ENCODE measurements around the gene NEK11. TPM values are rescaled to one million over a fixed set of nuclear protein-coding genes. Genes with fewer than 3 reads are reported as not detected.

The NEK11 gene
- total RNA-seq, 1 experiment from 2014 or later = 9.5 TPM

- Histone ChIP-seq H3K27ac (ENCODE audit: low read length) (no peak overlapping the region), H3K4me1 (ENCODE audit: control insufficient read depth, insufficient read depth, low read length) (no peaks in the 10 kb centered on the region), H3K9me3 (ENCODE audit: control insufficient read depth, insufficient read depth, low read depth, low read length) (no peaks in the 10 kb centered on the region), H3K36me3 (ENCODE audit: control insufficient read depth, insufficient read depth, low read length) (no peaks in the 10 kb centered on the region), H3K4me3 (ENCODE audit: low read depth in 2 of 2, low read length in 2 of 2) (no peak overlapping the region), H3K27me3 (ENCODE audit: control insufficient read depth, insufficient read depth, low read length) (no peaks in the 10 kb centered on the region)
- intact Hi-C loops (cut with micrococcal nuclease; ENCODE audit: unreplicated experiment) (no loop called here), in situ Hi-C loops (cut with HindIII; ENCODE audit: low pct_unique_long_range_greater_than_20kb, low sequenced_read_pairs) (no loop called here)
- no peak for DNase-seq (ENCODE audit: low read depth, low spot score)
- no peak for ATAC-seq
- BruUV-seq (replicated peaks) = no TSS peak
- POLR2A ChIA-PET = no interaction called here
- CTCF ChIA-PET = no interaction called here
- TF ChIP-seq REST (IDR thresholded peaks at IDR 0.05; ENCODE audit: insufficient read depth in 1 of 2, low read depth in 2 of 2, low read length in 1 of 2) = no peak
- no peak for TF ChIP-seq TCF7L2 (IDR thresholded peaks at IDR 0.05; ENCODE audit: low read depth, low read length)
- no peak for TF ChIP-seq CTCF (IDR thresholded peaks at IDR 0.05)
- TF ChIP-seq POLR2AphosphoS5 (IDR thresholded peaks at IDR 0.05; ENCODE audit: low read depth, low read length) = no peak
- TF ChIP-seq SIN3A (IDR thresholded peaks at IDR 0.05; ENCODE audit: borderline replicate concordance, insufficient read depth, low read depth, low read length) = no peak
Measured at GRCh38 chr3:131072099-131072559, 45.5 kb downstream of the NEK11 start.

GRCh38 chr3:131072845-131073244 lies 46.2 kb downstream of the NEK11 start:
- POLR2A ChIA-PET = no interaction called here
- in situ Hi-C loops (cut with HindIII; ENCODE audit: low pct_unique_long_range_greater_than_20kb, low sequenced_read_pairs) = no loop called here

More at GRCh38 chr3:131072845-131073244, 46.2 kb downstream of the NEK11 start:
- Histone ChIP-seq H3K9me3 (ENCODE audit: control insufficient read depth, insufficient read depth, low read depth, low read length) (no peaks in the 10 kb centered on the region), H3K27me3 (ENCODE audit: control insufficient read depth, insufficient read depth, low read length) (no peaks in the 10 kb centered on the region), H3K4me1 (ENCODE audit: control insufficient read depth, insufficient read depth, low read length) (no peaks in the 10 kb centered on the region), H3K36me3 (ENCODE audit: control insufficient read depth, insufficient read depth, low read length) (no peaks in the 10 kb centered on the region), H3K27ac (ENCODE audit: low read length) (no peak overlapping the region), H3K4me3 (ENCODE audit: low read depth in 2 of 2, low read length in 2 of 2) (no peak overlapping the region)
- intact Hi-C loops (cut with micrococcal nuclease; ENCODE audit: unreplicated experiment) = no loop called here
- ATAC-seq (no peak), DNase-seq (ENCODE audit: low read depth, low spot score) (no peak)
- CTCF ChIA-PET = no interaction called here
- TF ChIP-seq SIN3A (IDR thresholded peaks at IDR 0.05; ENCODE audit: borderline replicate concordance, insufficient read depth, low read depth, low read length) = no peak
- TF ChIP-seq CTCF (IDR thresholded peaks at IDR 0.05) = no peak
- TF ChIP-seq REST (IDR thresholded peaks at IDR 0.05; ENCODE audit: insufficient read depth in 1 of 2, low read depth in 2 of 2, low read length in 1 of 2) = no peak
- TF ChIP-seq TCF7L2 (IDR thresholded peaks at IDR 0.05; ENCODE audit: low read depth, low read length) = no peak
- no peak for TF ChIP-seq POLR2AphosphoS5 (IDR thresholded peaks at IDR 0.05; ENCODE audit: low read depth, low read length)
- BruUV-seq (replicated peaks) = no TSS peak

Measured in Panc1 (cell line).